WI38 (cell line): ENCODE results near the gene FAM229A.

Experiments
- H3K4me3 ChIP-seq: 2 replicates; pipeline ENCODE4 v1.5.1; 2011; ENCODE audit warnings: low read depth, mild to moderate bottlenecking, control low read depth, low read length
- CTCF ChIP-seq: IDR thresholded peaks from 2 replicates; pipeline ENCODE4 v1.5.1; 2012; ENCODE audit warnings: low read depth, mild to moderate bottlenecking, control low read depth, low read length

FAM229A gene

GRCh38 chr1:32337855-32338636, 24.2 kb downstream of the FAM229A start:
- no peak overlapping the region for H3K4me3 ChIP-seq

GRCh38 chr1:32336963-32337675, 25.2 kb downstream of the FAM229A start:
- H3K4me3 ChIP-seq: no peak overlapping the region
- TF ChIP-seq CTCF: no peak

More at GRCh38 chr1:32337855-32338636, 24.2 kb downstream of the FAM229A start:
- TF ChIP-seq CTCF: no peak

GRCh38 chr1:32336591-32336932, 25.7 kb downstream of the FAM229A start:
- TF ChIP-seq CTCF: no peak
- H3K4me3 ChIP-seq: peak overlapping the region; percentile 78

- H3K4me3 ChIP-seq: peak within 1 kb of the TSS; percentile 78
- no peak for TF ChIP-seq CTCF
Measured at GRCh38 chr1:32335790-32336590, 26.3 kb downstream of the FAM229A start, which contains the start of gene MARCKSL1. Gene MARCKSL1 (minus strand): TSS chr1:32336233. CDS start chr1:32336033, 200 bp downstream.

GRCh38 chr1:32335535-32335789, 26.8 kb downstream of the FAM229A start:
- TF ChIP-seq CTCF: no peak

GRCh38 chr1:32334864-32335534, 27.3 kb downstream of the FAM229A start:
- peak; percentile 75 for TF ChIP-seq CTCF

More at GRCh38 chr1:32335535-32335789, 26.8 kb downstream of the FAM229A start:
- H3K4me3 ChIP-seq: peak overlapping the region; percentile 78

More at GRCh38 chr1:32334864-32335534, 27.3 kb downstream of the FAM229A start:
- H3K4me3 ChIP-seq: peak overlapping the region; percentile 78
